ENCODE data around the gene WWC2.

WWC2 gene

GRCh38 chr4:183101956-183102480, 3.0 kb downstream of the WWC2 start:
- TF ChIP-seq MYC (IDR thresholded peaks at IDR 0.05; ENCODE audit: low read depth, low read length) (no peak), POLR2A (IDR thresholded peaks at IDR 0.05; ENCODE audit: extremely low read depth, insufficient read length) (no peak), MAX (IDR thresholded peaks at IDR 0.05; ENCODE audit: low read depth, low read length) (no peak)
- TF ChIP-seq, protein P1, sequence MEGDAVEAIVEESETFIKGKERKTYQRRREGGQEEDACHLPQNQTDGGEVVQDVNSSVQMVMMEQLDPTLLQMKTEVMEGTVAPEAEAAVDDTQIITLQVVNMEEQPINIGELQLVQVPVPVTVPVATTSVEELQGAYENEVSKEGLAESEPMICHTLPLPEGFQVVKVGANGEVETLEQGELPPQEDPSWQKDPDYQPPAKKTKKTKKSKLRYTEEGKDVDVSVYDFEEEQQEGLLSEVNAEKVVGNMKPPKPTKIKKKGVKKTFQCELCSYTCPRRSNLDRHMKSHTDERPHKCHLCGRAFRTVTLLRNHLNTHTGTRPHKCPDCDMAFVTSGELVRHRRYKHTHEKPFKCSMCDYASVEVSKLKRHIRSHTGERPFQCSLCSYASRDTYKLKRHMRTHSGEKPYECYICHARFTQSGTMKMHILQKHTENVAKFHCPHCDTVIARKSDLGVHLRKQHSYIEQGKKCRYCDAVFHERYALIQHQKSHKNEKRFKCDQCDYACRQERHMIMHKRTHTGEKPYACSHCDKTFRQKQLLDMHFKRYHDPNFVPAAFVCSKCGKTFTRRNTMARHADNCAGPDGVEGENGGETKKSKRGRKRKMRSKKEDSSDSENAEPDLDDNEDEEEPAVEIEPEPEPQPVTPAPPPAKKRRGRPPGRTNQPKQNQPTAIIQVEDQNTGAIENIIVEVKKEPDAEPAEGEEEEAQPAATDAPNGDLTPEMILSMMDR (IDR thresholded peaks at IDR 0.05; ENCODE audit: low read depth, low read length): no peak
- no peak overlapping the region for H3K4me3 ChIP-seq (ENCODE audit: low read depth, low read length)
- DNase-seq (ENCODE audit: low read depth): no peak

DNA sequence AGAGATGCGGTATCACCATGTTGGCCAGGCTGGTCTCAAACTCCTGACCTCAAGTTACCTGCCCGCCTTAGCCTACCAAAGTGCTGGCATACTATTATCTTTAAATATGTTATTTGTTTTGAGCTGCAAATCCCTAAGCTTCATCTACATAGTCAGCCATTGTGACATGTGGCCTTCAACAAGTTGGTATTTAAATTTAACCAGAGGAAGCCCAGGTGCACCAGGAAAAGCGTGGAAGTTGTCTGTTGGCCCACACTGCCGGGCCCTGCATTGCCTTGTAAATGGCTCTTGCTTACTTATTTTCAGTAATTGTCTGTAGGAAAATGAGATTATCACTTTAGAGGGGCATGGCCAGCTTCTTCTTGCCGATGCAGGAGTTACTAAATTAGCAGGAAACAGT, 6.0 kb downstream of the WWC2 start:
- no peak overlapping the region for H3K4me3 ChIP-seq (ENCODE audit: low read depth, low read length)
- TF ChIP-seq, protein P1 (IDR thresholded peaks at IDR 0.05; ENCODE audit: low read depth, low read length): no peak
- no peak for TF ChIP-seq MAX (IDR thresholded peaks at IDR 0.05; ENCODE audit: low read depth, low read length)
- TF ChIP-seq POLR2A (IDR thresholded peaks at IDR 0.05; ENCODE audit: extremely low read depth, insufficient read length): no peak
- no peak for TF ChIP-seq MYC (IDR thresholded peaks at IDR 0.05; ENCODE audit: low read depth, low read length)
- no peak for DNase-seq (ENCODE audit: low read depth)

DNA sequence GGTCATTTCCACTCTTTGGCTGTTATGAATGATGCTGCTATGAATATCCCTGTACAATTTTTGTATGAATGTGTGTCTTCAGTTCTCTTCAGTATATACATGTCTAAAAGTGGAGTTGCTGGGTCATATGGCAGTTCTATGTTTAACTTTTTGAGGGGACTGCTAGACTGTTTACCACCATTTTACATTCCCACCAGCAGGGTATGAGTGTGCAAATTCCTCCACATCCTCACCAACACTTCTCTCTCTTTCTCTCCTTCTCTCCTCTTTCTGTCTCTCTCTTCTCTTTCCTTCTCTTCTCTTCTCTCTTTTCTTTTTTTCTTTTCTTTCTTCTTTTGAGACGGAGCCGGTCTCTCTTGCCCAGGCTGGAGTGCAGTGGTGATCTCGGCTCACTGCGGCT, 7.8 kb downstream of the WWC2 start:
- H3K4me3 ChIP-seq (ENCODE audit: low read depth, low read length): no peak overlapping the region
- no peak for DNase-seq (ENCODE audit: low read depth)
- TF ChIP-seq, protein P1 (IDR thresholded peaks at IDR 0.05; ENCODE audit: low read depth, low read length): no peak
- TF ChIP-seq MYC (IDR thresholded peaks at IDR 0.05; ENCODE audit: low read depth, low read length): no peak
- no peak for TF ChIP-seq POLR2A (IDR thresholded peaks at IDR 0.05; ENCODE audit: extremely low read depth, insufficient read length)
- TF ChIP-seq MAX (IDR thresholded peaks at IDR 0.05; ENCODE audit: low read depth, low read length): no peak

DNA sequence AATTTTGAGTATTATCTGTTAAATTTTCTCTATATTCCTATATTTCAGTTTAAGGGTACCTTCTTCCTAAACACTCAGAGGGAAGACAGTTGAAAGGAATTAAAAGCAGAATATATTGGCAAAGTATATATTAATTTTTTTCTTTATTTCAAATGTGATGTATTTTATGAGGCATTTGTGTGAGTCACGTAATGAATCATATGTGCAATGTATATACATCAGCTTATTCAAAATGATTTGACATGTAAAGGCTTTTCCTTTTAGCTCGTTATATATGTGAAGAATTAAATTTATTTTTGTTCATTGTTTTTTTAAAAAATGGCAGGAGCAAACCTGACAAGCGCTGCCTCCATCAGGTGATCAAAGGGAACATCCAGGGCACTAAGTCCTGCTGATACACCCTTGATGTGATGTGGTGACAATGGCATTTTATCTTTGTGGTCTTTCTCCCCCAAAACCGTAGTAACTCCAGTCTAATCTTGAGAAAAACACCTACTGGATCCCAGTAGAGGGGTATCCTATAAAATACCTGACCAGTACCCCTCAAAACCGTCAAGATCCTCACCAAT, 8.9 kb downstream of the WWC2 start:
- no peak for DNase-seq (ENCODE audit: low read depth)
- TF ChIP-seq POLR2A (IDR thresholded peaks at IDR 0.05; ENCODE audit: extremely low read depth, insufficient read length) (no peak), MYC (IDR thresholded peaks at IDR 0.05; ENCODE audit: low read depth, low read length) (no peak), MAX (IDR thresholded peaks at IDR 0.05; ENCODE audit: low read depth, low read length) (no peak)
- TF ChIP-seq, protein P1 (IDR thresholded peaks at IDR 0.05; ENCODE audit: low read depth, low read length): no peak
- H3K4me3 ChIP-seq (ENCODE audit: low read depth, low read length): no peak overlapping the region

- DNase-seq (ENCODE audit: low read depth): no peak
- TF ChIP-seq POLR2A (IDR thresholded peaks at IDR 0.05; ENCODE audit: extremely low read depth, insufficient read length) (no peak), MYC (IDR thresholded peaks at IDR 0.05; ENCODE audit: low read depth, low read length) (no peak), MAX (IDR thresholded peaks at IDR 0.05; ENCODE audit: low read depth, low read length) (no peak)
- TF ChIP-seq, protein P1 (IDR thresholded peaks at IDR 0.05; ENCODE audit: low read depth, low read length): no peak
- no peak overlapping the region for H3K4me3 ChIP-seq (ENCODE audit: low read depth, low read length)
Measured at GRCh38 chr4:183110244-183110643, 11.2 kb downstream of the WWC2 start.

Measured in NB4 (cell line).